T-helper 1 cell treated with Interleukin-12 subunit alpha and Interleukin-12 subunit beta and Interleukin-4 antibody, amounts not matched to agents 30 μg/mL and 1 μg/mL, for 36 hours (primary cell): ENCODE data around the gene POLR3E.

Experiments
- H3K27ac Mint-ChIP-seq: one replicate; pipeline ENCODE4 v1.8.0; 2021; ENCODE audit warnings: mild to moderate bottlenecking, mixed read lengths
- H3K27me3 Mint-ChIP-seq: one replicate; pipeline ENCODE4 v1.8.0; 2021; ENCODE audit warnings: low read depth, mixed read lengths
- H3K36me3 Mint-ChIP-seq: one replicate; pipeline ENCODE4 v1.8.0; 2021; ENCODE audit warnings: low read depth, mixed read lengths
- H3K4me1 Mint-ChIP-seq: one replicate; pipeline ENCODE4 v1.8.0; 2021; ENCODE audit warnings: low read depth, mixed read lengths
- H3K4me3 Mint-ChIP-seq: one replicate; pipeline ENCODE4 v1.8.0; 2021; ENCODE audit warnings: mild to moderate bottlenecking, moderate library complexity, mixed read lengths
- H3K9me3 Mint-ChIP-seq: one replicate; pipeline ENCODE4 v1.8.0; 2021; ENCODE audit warnings: mixed read lengths

Gene POLR3E

GRCh38 chr16:22318690-22319358 lies 21.6 kb downstream of the POLR3E start:
- no peaks in the 10 kb centered on the region for H3K9me3 Mint-ChIP-seq
- H3K4me1 Mint-ChIP-seq = peaks cover 4% of the 10 kb centered on the region
- H3K27ac Mint-ChIP-seq = peak overlapping the region; percentile 41
- H3K4me3 Mint-ChIP-seq = no peak overlapping the region
- peaks cover 24% of the 10 kb centered on the region for H3K36me3 Mint-ChIP-seq
- no peaks in the 10 kb centered on the region for H3K27me3 Mint-ChIP-seq

GRCh38 chr16:22320572-22321339 lies 23.5 kb downstream of the POLR3E start:
- Mint-ChIP-seq H3K9me3 (no peaks in the 10 kb centered on the region), H3K4me3 (no peak overlapping the region), H3K36me3 (peaks cover 19% of the 10 kb centered on the region), H3K4me1 (peaks cover 4% of the 10 kb centered on the region), H3K27me3 (no peaks in the 10 kb centered on the region), H3K27ac (no peak overlapping the region)

- Mint-ChIP-seq H3K27ac (no peak overlapping the region), H3K9me3 (no peaks in the 10 kb centered on the region), H3K27me3 (no peaks in the 10 kb centered on the region), H3K36me3 (peaks cover 19% of the 10 kb centered on the region), H3K4me3 (no peak overlapping the region), H3K4me1 (peaks cover 4% of the 10 kb centered on the region)
Measured at GRCh38 chr16:22321340-22322001, 24.3 kb downstream of the POLR3E start.

GRCh38 chr16:22322021-22322471 lies 24.8 kb downstream of the POLR3E start:
- Mint-ChIP-seq H3K27ac (no peak overlapping the region), H3K36me3 (peaks cover 19% of the 10 kb centered on the region)

GRCh38 chr16:22322741-22323140 lies 25.5 kb downstream of the POLR3E start:
- Mint-ChIP-seq H3K27me3 (no peaks in the 10 kb centered on the region), H3K4me3 (no peak overlapping the region), H3K4me1 (peaks cover 4% of the 10 kb centered on the region), H3K9me3 (no peaks in the 10 kb centered on the region), H3K27ac (no peak overlapping the region), H3K36me3 (peaks cover 17% of the 10 kb centered on the region)

More at GRCh38 chr16:22322021-22322471, 24.8 kb downstream of the POLR3E start:
- H3K27me3 Mint-ChIP-seq = no peaks in the 10 kb centered on the region
- H3K9me3 Mint-ChIP-seq = no peaks in the 10 kb centered on the region
- H3K4me1 Mint-ChIP-seq = peaks cover 4% of the 10 kb centered on the region
- H3K4me3 Mint-ChIP-seq = no peak overlapping the region

- Mint-ChIP-seq H3K9me3 (no peaks in the 10 kb centered on the region), H3K4me3 (no peak overlapping the region), H3K4me1 (peaks cover 4% of the 10 kb centered on the region), H3K27me3 (no peaks in the 10 kb centered on the region), H3K27ac (no peak overlapping the region), H3K36me3 (peaks cover 17% of the 10 kb centered on the region)
Measured at GRCh38 chr16:22323173-22323958, 26.2 kb downstream of the POLR3E start.

- Mint-ChIP-seq H3K9me3 (no peaks in the 10 kb centered on the region), H3K27ac (no peak overlapping the region), H3K27me3 (no peaks in the 10 kb centered on the region), H3K36me3 (peaks cover 17% of the 10 kb centered on the region), H3K4me3 (no peak overlapping the region), H3K4me1 (peaks cover 4% of the 10 kb centered on the region)
Measured at GRCh38 chr16:22323959-22324786, 27.0 kb downstream of the POLR3E start.

GRCh38 chr16:22324787-22325597 lies 27.8 kb downstream of the POLR3E start:
- no peaks in the 10 kb centered on the region for H3K9me3 Mint-ChIP-seq
- no peaks in the 10 kb centered on the region for H3K27me3 Mint-ChIP-seq
- peaks cover 4% of the 10 kb centered on the region for H3K4me1 Mint-ChIP-seq
- peaks cover 13% of the 10 kb centered on the region for H3K36me3 Mint-ChIP-seq
- H3K4me3 Mint-ChIP-seq = no peak overlapping the region
- H3K27ac Mint-ChIP-seq = no peak overlapping the region

- Mint-ChIP-seq H3K27ac (no peak overlapping the region), H3K27me3 (no peaks in the 10 kb centered on the region), H3K4me1 (peaks cover 10% of the 10 kb centered on the region), H3K9me3 (no peaks in the 10 kb centered on the region), H3K36me3 (peaks cover 16% of the 10 kb centered on the region), H3K4me3 (no peak overlapping the region)
Measured at GRCh38 chr16:22325598-22326368, 28.6 kb downstream of the POLR3E start.

GRCh38 chr16:22326369-22326652 lies 29.1 kb downstream of the POLR3E start:
- H3K36me3 Mint-ChIP-seq = peaks cover 12% of the 10 kb centered on the region
- H3K27me3 Mint-ChIP-seq = no peaks in the 10 kb centered on the region
- H3K27ac Mint-ChIP-seq = no peak overlapping the region
- no peaks in the 10 kb centered on the region for H3K9me3 Mint-ChIP-seq
- no peak overlapping the region for H3K4me3 Mint-ChIP-seq
- H3K4me1 Mint-ChIP-seq = peaks cover 6% of the 10 kb centered on the region

GRCh38 chr16:22326771-22327445 lies 29.7 kb downstream of the POLR3E start:
- Mint-ChIP-seq H3K4me3 (no peak overlapping the region), H3K36me3 (peaks cover 17% of the 10 kb centered on the region), H3K27me3 (no peaks in the 10 kb centered on the region), H3K27ac (no peak overlapping the region), H3K9me3 (no peaks in the 10 kb centered on the region), H3K4me1 (peaks cover 5% of the 10 kb centered on the region)

- H3K36me3 Mint-ChIP-seq = peaks cover 22% of the 10 kb centered on the region
- peaks cover 5% of the 10 kb centered on the region for H3K4me1 Mint-ChIP-seq
- no peak overlapping the region for H3K4me3 Mint-ChIP-seq
- no peaks in the 10 kb centered on the region for H3K27me3 Mint-ChIP-seq
- no peak overlapping the region for H3K27ac Mint-ChIP-seq
- no peaks in the 10 kb centered on the region for H3K9me3 Mint-ChIP-seq
Measured at GRCh38 chr16:22327446-22327775, 30.2 kb downstream of the POLR3E start.
